Renal pelvis (tissue), 4 donors: Measurements from ENCODE around the gene CBLC. TPM values are rescaled to one million over a fixed set of nuclear protein-coding genes. Genes with fewer than 3 reads are reported as not detected.

Experiments used
- DNase-seq: peaks from one replicate; pipeline ENCODE4 v3.0.0-alpha.2; 2013
- polyA plus RNA-seq, 3 donors: library from polyadenylated mRNA; unstranded; fragments of 120-200 nt; gene quantifications; one replicate each; pipeline ENCODE4 v1.2.1, GENCODE V29; 2013; ENCODE audit not compliant: insufficient read length in 3 of 3

The CBLC gene
- polyA plus RNA-seq, 3 donors = 6.6 to 9.7 (median 7.4) TPM

DNA sequence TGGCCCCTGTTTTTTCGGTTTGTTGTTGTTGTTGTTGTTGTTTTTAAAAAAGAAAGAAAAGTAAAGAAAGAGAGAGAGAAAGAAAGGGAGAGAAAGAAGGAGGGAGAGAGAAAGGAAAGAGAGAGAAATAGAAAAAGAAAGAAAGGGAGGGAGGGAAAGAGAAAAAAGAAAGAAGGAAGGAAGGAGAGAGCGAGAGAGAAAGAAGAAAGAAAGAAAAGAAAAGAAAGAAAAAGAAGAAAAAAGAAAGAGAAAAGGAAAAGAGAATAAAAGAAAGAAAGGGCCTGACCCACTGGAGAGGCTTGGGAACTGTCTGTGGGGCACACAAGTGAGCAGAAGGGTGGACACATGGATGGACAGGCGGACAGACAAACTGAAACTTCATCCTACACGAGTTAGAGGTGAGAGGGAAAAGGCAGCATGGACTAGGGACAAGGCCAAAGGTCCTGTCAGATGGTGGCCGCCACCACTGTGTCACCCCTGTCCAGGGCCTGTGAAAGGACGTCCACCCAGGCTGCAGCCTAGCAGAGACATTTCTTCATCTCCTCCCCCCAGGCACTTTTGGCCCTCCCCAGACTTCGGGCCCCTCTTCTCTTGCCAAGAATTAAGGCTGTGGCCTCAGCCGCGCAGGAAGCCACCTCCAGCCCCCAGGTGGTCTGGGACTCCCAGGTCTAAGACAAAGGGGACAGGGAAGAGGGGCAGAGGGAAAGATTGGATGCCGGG, 22.1 kb downstream of the CBLC start:
- no peak for DNase-seq

GRCh38 chr19:44800461-44800860, 22.8 kb downstream of the CBLC start:
- DNase-seq = peak; percentile 78

DNA sequence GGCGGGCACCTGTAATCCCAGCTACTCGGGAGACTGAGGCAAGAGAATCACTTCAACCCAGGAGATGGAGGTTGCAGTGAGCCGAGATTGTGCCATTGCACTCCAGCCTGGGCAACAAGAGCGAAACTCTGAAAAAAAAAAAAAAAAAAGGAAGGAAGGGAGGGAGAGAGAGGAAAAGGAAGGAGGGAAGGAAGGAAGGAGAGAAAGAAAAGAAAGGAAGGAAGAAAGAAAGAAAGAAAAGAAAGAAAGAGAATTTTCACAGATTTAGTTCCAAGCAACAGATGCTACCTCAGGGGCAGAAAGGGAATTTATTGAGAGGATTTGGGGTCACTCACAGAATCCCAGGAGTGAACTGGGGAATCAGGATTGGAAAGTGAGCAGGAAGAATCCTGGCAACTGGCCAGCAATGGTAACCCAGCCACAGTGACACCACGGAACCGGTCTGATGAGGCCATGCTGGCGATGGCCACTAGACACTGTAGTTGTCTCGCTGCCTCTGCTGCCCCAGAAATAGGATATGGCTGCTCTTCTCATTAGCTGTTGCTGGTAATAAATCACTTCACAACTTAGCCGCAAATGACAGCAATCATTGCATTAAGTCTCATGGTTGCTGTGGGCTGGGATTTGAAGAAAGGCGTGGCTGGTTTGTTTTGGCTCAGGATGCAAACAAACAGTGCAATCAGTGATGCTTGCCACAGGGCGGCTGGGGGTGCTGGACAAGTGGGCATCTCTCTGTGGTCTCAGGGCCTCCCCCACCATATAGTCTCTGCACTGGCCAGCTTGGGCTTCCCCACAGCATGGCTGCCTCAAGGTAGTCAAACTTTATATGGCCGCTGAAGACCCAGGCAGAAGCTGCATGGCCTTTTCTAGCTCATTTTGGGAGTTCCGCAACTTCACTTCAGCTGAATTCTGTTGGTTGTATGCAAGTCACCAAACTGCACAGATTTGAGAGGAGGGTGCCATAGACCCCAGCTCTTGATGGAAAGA, 26.0 kb downstream of the CBLC start:
- DNase-seq = no peak

- DNase-seq = no peak
These were observed 28.6 kb downstream of the CBLC start for GRCh38 chr19:44806291-44806690.

DNA sequence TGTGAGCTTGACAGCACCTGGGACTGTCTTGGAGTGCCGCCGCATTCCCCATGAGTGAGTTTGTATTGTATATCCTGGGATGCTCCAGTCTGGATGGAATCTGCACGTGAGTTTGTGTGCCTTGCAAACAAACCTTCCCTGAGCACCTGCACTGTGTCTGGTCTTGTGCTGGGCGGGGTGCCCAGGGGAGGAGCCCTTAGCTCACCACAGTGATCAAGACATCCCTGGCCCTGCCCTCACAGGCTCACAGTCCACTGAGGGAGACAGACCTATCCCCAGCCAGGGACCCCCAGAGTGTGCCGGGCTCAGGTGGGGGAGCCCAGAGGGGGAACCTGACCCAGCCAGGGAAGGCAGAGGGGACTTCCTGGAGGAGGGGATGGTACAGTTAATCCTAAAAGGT, 29.5 kb downstream of the CBLC start:
- DNase-seq = no peak

GRCh38 chr19:44807652-44808462, 30.2 kb downstream of the CBLC start:
- peak; percentile 82 for DNase-seq

DNA sequence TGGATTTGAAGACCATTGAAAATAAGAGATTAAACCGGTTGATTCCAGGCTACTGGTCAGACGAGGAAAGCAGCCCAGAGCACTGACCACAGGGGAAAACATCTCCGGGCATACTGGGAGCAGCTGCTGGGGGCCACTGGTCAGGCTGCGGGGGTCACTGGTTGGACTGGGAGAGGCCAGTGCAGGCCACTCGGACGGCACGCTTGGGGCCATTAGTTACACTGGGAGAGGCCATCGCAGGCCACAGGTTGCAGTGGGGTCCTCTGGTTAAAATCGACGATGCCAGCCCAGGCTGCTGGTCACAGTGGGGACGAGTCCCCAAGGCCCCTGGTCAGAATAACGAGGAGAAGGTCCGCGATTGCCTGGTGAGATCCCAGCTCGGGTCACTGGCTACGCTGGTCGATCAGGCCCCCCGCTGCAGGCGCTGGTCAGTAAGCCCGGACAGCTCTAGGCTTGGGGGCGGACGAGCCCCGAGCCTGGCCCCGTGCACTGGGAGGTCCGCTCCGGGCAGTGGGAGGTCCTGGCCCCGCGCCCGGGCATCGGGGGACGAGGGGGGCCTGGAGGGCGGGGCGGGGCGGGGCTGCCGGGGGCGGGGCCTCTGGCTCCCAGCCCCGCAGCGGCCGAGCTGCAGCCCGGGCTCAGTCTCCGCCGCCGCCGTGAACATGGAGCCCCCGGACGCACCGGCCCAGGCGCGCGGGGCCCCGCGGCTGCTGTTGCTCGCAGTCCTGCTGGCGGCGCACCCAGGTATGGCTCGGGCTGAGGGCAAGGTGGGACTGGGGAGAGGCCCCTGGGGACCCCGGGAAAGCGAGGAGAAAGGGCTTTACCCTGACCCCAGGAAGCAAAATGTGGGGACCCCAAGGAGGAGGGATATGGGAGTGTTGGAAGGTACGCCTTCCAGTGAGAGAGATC, 31.0 kb downstream of the CBLC start, which contains the start of gene BCAM:
TSS of gene BCAM (plus strand) at position 641 of the 909 bp plus-strand sequence. CDS start at position 663, 22 bp downstream.
- peak; percentile 72 for DNase-seq

GRCh38 chr19:44809577-44810233, 32.0 kb downstream of the CBLC start:
- no peak for DNase-seq

- DNase-seq = peak; percentile 59
These were observed 32.8 kb downstream of the CBLC start for GRCh38 chr19:44810234-44811121.

DNA sequence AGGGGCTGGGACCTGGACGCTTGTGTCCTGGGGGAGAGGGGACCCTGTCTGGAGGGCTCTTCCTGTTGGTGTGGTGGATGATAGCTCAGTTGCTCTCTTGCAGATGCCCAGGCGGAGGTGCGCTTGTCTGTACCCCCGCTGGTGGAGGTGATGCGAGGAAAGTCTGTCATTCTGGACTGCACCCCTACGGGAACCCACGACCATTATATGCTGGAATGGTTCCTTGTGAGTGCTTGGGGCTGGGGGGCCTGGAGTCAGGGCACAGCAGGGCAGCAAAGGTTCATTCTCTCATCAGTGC, 33.4 kb downstream of the CBLC start:
- no peak for DNase-seq

DNA sequence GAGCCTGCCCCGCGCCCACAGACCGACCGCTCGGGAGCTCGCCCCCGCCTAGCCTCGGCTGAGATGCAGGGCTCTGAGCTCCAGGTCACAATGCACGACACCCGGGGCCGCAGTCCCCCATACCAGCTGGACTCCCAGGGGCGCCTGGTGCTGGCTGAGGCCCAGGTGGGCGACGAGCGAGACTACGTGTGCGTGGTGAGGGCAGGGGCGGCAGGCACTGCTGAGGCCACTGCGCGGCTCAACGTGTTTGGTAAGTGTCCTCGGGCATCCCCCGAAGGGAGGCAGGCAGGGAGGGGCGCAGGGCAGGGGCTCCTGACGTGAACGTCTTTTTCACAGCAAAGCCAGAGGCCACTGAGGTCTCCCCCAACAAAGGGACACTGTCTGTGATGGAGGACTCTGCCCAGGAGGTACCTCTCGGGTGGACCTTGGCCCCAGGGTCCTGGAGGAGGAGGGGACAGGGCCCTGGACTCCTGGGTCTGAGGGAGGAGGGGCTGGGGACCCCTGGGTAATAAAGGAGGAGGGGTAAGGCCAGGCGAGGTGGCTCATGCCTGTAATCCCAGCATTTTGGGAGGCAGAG, 34.5 kb downstream of the CBLC start:
- DNase-seq = no peak

- DNase-seq = no peak
These were observed 35.6 kb downstream of the CBLC start for GRCh38 chr19:44813070-44813840.

- DNase-seq = no peak
These were observed 36.3 kb downstream of the CBLC start for GRCh38 chr19:44813841-44814470.

DNA sequence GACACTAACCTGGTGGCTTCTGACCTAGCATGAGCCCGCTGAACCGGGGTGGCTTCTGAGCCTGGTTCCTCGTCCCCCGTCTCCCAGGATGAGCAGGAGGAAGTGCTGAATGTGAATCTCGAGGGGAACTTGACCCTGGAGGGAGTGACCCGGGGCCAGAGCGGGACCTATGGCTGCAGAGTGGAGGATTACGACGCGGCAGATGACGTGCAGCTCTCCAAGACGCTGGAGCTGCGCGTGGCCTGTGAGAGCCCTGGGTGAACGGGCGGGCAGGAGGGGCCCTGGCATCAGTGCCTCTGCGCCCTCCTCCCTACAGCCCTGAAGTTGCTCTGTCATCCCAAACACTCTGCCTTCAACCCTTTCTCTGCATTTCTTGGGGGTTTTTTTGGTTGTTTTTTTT, 36.8 kb downstream of the CBLC start:
- no peak for DNase-seq

DNA sequence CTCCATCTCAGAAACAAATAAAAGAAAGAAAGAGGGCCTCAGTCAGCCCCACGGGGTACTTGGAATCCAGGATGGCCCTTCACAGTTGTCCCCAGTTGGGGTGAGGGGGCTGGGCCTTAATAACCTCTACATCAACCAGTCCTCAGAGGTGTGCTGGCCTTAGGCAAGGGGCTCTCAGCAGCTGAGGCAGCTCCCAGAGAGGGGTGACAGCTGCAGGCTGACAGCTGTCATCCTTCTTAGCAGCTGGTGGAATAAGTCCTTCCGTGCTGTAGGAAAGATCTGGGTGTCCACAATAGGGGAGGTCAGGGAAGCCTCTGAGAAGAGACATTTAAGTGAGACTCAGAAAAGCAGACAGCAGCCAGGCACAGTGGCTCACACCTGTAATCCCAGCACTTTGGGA, 38.6 kb downstream of the CBLC start:
- no peak for DNase-seq

GRCh38 chr19:44817725-44818465, 40.2 kb downstream of the CBLC start:
- no peak for DNase-seq

DNA sequence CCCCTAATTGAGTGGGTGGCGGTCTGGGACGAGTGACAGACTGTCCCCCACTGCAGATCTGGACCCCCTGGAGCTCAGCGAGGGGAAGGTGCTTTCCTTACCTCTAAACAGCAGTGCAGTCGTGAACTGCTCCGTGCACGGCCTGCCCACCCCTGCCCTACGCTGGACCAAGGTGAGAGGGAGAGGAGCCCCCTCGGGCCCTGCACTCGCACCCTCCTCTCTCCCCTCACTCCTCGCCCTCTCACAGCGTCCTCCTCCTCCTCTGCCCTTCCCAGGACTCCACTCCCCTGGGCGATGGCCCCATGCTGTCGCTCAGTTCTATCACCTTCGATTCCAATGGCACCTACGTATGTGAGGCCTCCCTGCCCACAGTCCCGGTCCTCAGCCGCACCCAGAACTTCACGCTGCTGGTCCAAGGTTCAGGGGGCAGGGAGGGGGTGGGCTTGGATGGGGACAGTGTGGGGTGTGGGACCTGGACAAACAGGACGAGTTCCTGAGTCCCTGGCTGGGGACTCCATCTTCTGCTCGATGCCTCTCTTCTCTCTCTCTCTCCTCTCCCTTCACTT, 40.9 kb downstream of the CBLC start:
- no peak for DNase-seq
